Measurements from ENCODE around the gene E2F3. TPM values are rescaled to one million over a fixed set of nuclear protein-coding genes. Genes with fewer than 3 reads are reported as not detected.

E2F3 gene
- total RNA-seq: 14.6 and 15.2 TPM in 2 replicates

DNA sequence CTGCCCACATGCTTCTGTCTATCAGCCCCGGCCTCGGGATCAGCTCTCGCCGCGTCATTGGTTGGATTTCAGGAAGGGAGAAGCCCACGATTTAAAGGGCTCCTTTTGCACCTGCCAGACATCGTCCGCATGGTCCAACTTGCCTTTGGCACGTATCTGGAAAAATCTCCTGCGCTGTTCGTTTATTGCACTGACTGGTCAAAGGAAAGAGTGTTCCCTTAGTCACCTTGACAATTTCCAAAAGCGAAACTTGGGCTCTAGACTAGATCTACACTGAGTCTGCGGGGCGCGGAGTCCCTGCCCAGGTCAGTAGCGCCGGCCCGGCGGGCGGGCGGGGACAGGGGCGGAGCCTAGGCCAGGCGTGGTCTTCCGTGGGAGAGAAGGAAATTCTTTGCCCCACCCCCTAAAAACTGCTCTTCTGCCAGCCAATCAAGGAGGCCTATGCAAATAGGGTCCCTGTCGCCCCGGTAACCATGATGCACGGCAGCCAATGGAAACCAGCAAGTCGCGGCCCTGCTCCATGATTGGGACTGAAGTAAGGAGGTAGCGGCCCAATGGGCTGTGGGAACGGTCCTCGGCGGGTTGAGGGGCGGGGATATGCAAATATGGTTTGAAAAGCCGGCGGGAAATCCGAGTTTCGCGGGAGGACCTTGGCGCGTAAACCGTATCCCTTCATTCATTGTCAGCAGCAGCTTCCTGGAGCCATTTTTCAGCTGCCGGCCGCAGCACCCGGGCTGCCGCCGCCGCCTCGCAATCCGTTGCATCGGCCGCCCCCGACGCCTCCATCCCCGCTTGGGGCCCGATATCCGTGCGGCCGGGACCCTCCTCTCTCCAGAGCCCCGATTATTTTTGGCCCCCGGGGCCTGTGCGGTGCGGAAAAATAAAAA is at the start of gene E2F3:
Gene E2F3 (plus strand): TSS at position 675 of the 887 bp plus-strand sequence. CDS start 354 bp downstream, outside the sequence.

DNA sequence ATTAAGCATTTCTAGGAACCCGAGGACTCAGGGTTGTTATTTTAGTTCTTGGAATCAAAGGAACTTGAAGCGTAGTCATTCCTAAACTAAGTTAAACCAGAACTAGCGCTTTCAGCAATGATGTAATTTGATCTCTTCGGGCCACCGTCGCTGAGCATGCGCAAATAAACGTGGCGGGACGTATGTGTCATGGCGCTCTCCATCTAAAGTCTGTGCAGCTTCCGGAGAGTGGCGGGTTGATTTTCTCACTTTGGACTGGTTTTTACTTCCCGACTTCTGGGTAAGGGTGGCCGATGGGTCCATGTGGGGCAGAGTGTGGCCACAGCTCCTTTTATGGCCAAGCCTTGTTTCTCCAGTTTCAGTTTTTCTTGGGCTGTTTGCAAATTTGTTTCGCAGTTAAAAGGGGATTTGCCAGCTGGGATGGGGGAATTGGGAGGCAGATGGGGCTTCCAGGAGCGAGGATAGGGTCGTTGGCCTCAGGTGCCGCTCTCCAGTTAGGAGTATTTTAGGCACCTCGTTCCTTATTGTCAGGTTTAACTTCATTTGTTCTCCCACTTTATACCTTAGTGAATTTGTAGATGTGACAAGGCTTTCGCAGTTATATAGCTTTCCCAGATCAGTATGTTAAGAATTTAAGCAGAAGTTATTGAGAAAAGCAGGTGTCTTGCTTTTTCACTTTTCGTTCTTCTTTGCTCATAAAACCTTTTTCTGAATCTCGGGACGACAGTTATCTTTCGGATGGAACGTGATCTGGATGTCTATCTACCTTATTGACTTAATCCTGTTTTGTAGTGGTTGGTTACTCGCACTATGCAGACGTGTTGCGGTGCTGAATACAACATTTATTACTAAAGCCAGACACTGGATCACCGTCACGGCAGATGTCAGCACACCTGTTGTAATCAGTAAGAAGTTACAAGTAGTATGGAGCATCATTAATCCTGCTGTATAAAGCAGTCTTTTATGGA is 132.9 kb downstream of the E2F3 start, which contains the start of gene CDKAL1:
Gene CDKAL1 (plus strand): TSS at position 163 of the 968 bp plus-strand sequence. CDS start 11,894 bp downstream, outside the sequence.

Small RNAs within 50 kb of the gene (small RNA-seq; reads per million reads assigned to genes)
- gene RF00019 (not detected), gene RNU6-141P (not detected)

Other genes with a start within 250 kb of the E2F3 start
- gene MBOAT1, start 189.4 kb upstream of the E2F3 start, total RNA-seq: 4.0 and 6.0 TPM in 2 replicates
- gene CDKAL1, start 132.6 kb downstream of the E2F3 start, total RNA-seq: 26.1 and 26.9 TPM in 2 replicates